ENCODE results near the gene IL1RL1.

Gene IL1RL1

GRCh38 chr2:102386004-102386403 is 74.6 kb downstream of the IL1RL1 start:
- Histone ChIP-seq H3K4me2 (ENCODE audit: low read length) (no peak overlapping the region), H3K9ac (ENCODE audit: low read length) (no peak overlapping the region), H3K9me3 (ENCODE audit: low read length) (0 out of 2 replicates have a peak, but pooled peaks cover 2% of the 10 kb centered on the region), H4K20me1 (ENCODE audit: insufficient read depth, low read length) (no peaks in the 10 kb centered on the region), H3K4me1 (ENCODE audit: insufficient read depth, low read length, severe bottlenecking) (no peaks in the 10 kb centered on the region), H3K4me3 (ENCODE audit: low read depth, low read length, poor library complexity, severe bottlenecking) (no peak overlapping the region), H3K79me2 (ENCODE audit: insufficient read depth, low read length) (no peaks in the 10 kb centered on the region), H3K27ac (ENCODE audit: low read depth, low read length, poor library complexity, severe bottlenecking) (no peak overlapping the region), H3K27me3 (ENCODE audit: insufficient read depth, low read length) (no peaks in the 10 kb centered on the region), H3F3A (ENCODE audit: insufficient read depth, low read length) (no peaks in the 10 kb centered on the region), H3K9me2 (ENCODE audit: low read depth, low read length) (no peaks in the 10 kb centered on the region), H3K36me3 (ENCODE audit: insufficient read depth, low read length) (no peaks in the 10 kb centered on the region), H2AFZ (ENCODE audit: low read length) (no peak overlapping the region)
- TF ChIP-seq, protein P1, sequence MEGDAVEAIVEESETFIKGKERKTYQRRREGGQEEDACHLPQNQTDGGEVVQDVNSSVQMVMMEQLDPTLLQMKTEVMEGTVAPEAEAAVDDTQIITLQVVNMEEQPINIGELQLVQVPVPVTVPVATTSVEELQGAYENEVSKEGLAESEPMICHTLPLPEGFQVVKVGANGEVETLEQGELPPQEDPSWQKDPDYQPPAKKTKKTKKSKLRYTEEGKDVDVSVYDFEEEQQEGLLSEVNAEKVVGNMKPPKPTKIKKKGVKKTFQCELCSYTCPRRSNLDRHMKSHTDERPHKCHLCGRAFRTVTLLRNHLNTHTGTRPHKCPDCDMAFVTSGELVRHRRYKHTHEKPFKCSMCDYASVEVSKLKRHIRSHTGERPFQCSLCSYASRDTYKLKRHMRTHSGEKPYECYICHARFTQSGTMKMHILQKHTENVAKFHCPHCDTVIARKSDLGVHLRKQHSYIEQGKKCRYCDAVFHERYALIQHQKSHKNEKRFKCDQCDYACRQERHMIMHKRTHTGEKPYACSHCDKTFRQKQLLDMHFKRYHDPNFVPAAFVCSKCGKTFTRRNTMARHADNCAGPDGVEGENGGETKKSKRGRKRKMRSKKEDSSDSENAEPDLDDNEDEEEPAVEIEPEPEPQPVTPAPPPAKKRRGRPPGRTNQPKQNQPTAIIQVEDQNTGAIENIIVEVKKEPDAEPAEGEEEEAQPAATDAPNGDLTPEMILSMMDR (IDR thresholded peaks at IDR 0.05; ENCODE audit: low read length), result no peak
- no peak for TF ChIP-seq EZH2 (IDR thresholded peaks at IDR 0.05; ENCODE audit: borderline replicate concordance, low read length)

DNA sequence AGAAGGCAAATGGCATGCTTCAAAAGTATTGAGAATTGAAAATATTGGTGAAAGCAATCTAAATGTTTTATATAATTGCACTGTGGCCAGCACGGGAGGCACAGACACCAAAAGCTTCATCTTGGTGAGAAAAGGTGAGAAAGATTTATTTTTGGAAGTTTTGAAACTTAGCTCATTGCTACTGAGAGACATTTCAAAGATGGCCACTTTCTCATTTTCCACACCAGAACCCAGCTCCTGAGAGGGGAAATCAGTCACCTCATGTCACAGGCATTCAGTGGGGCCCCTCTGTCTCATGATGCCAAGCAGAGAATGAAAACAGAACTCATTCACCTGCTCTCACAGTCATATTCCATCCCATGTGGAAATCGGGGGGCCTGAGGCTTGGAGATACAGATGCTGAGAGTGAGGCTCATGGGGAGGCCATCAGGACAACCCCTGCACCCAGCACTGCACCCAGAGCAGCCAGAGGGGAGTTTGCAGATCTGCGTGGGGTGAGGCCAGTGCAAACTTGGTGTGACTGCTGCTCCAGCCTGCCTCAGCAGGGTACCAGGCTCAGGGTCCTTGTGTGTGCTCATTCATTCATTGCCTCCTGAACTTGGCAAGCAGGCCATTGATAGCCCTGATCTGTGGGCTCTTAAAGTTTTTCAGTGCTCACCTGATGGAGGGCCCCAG is 75.6 kb downstream of the IL1RL1 start:
- Histone ChIP-seq H2AFZ (ENCODE audit: low read length) (no peak overlapping the region), H3K27me3 (ENCODE audit: insufficient read depth, low read length) (no peaks in the 10 kb centered on the region), H3K27ac (ENCODE audit: low read depth, low read length, poor library complexity, severe bottlenecking) (no peak overlapping the region), H3K4me1 (ENCODE audit: insufficient read depth, low read length, severe bottlenecking) (no peaks in the 10 kb centered on the region), H3K4me3 (ENCODE audit: low read depth, low read length, poor library complexity, severe bottlenecking) (no peak overlapping the region), H3K9ac (ENCODE audit: low read length) (no peak overlapping the region), H4K20me1 (ENCODE audit: insufficient read depth, low read length) (no peaks in the 10 kb centered on the region), H3K9me2 (ENCODE audit: low read depth, low read length) (no peaks in the 10 kb centered on the region), H3K4me2 (ENCODE audit: low read length) (no peak overlapping the region), H3K9me3 (ENCODE audit: low read length) (0 out of 2 replicates have a peak, but pooled peaks cover 2% of the 10 kb centered on the region), H3F3A (ENCODE audit: insufficient read depth, low read length) (no peaks in the 10 kb centered on the region), H3K79me2 (ENCODE audit: insufficient read depth, low read length) (no peaks in the 10 kb centered on the region), H3K36me3 (ENCODE audit: insufficient read depth, low read length) (no peaks in the 10 kb centered on the region)
- no peak for TF ChIP-seq EZH2 (IDR thresholded peaks at IDR 0.05; ENCODE audit: borderline replicate concordance, low read length)
- TF ChIP-seq, protein P1 (IDR thresholded peaks at IDR 0.05; ENCODE audit: low read length), result no peak

- Histone ChIP-seq H3K79me2 (ENCODE audit: insufficient read depth, low read length) (no peaks in the 10 kb centered on the region), H3K36me3 (ENCODE audit: insufficient read depth, low read length) (no peaks in the 10 kb centered on the region), H4K20me1 (ENCODE audit: insufficient read depth, low read length) (no peaks in the 10 kb centered on the region), H3F3A (ENCODE audit: insufficient read depth, low read length) (no peaks in the 10 kb centered on the region), H3K9me3 (ENCODE audit: low read length) (0 out of 2 replicates have a peak, but pooled peaks cover 2% of the 10 kb centered on the region), H3K9me2 (ENCODE audit: low read depth, low read length) (no peaks in the 10 kb centered on the region), H3K4me2 (ENCODE audit: low read length) (no peak overlapping the region), H3K27me3 (ENCODE audit: insufficient read depth, low read length) (no peaks in the 10 kb centered on the region), H3K9ac (ENCODE audit: low read length) (no peak overlapping the region), H3K27ac (ENCODE audit: low read depth, low read length, poor library complexity, severe bottlenecking) (no peak overlapping the region), H2AFZ (ENCODE audit: low read length) (no peak overlapping the region), H3K4me3 (ENCODE audit: low read depth, low read length, poor library complexity, severe bottlenecking) (no peak overlapping the region), H3K4me1 (ENCODE audit: insufficient read depth, low read length, severe bottlenecking) (no peaks in the 10 kb centered on the region)
- no peak for TF ChIP-seq EZH2 (IDR thresholded peaks at IDR 0.05; ENCODE audit: borderline replicate concordance, low read length)
- TF ChIP-seq, protein P1 (IDR thresholded peaks at IDR 0.05; ENCODE audit: low read length), result no peak
Measured at GRCh38 chr2:102387763-102388546, 76.6 kb downstream of the IL1RL1 start.

All from OCI-LY1 (cell line).